ENCODE results near the gene OTUB1.
"Not testable (repeated sequence)": the region's sequence is repeated elsewhere in the genome, so short reads cannot be mapped to it uniquely, and the experiment has no call there.

The OTUB1 gene

GRCh38 chr11:63966444-63966843 lies 19.8 kb upstream of the OTUB1 start:
- Histone ChIP-seq H3K4me2 (ENCODE audit: low read length) (no peak overlapping the region), H2AFZ (no peak overlapping the region), H3K4me3 (ENCODE audit: low read depth, low read length) (no peak overlapping the region)

GRCh38 chr11:63969461-63969860 lies 16.8 kb upstream of the OTUB1 start:
- Histone ChIP-seq H2AFZ (no peak overlapping the region), H3K9me3 (ENCODE audit: control insufficient read depth, low read length) (no peaks in the 10 kb centered on the region), H3K4me1 (no peaks in the 10 kb centered on the region), H3K36me3 (ENCODE audit: control insufficient read depth, insufficient read depth, low read length) (no peaks in the 10 kb centered on the region), H3K27ac (no peak overlapping the region), H3K4me2 (ENCODE audit: low read length) (no peak overlapping the region), H3K4me3 (ENCODE audit: low read depth, low read length) (no peak overlapping the region), H3K27me3 (ENCODE audit: control insufficient read depth, insufficient read depth, low read length) (no peaks in the 10 kb centered on the region), H3K9ac (no peak overlapping the region), H3K79me2 (no peaks in the 10 kb centered on the region)
- TF ChIP-seq CTCF (IDR thresholded peaks at IDR 0.05): no peak

More at GRCh38 chr11:63966444-63966843, 19.8 kb upstream of the OTUB1 start:
- no peak overlapping the region for H3K27ac ChIP-seq
- no peaks in the 10 kb centered on the region for H3K9me3 ChIP-seq (ENCODE audit: control insufficient read depth, low read length)
- H3K9ac ChIP-seq: no peak overlapping the region
- no peaks in the 10 kb centered on the region for H3K27me3 ChIP-seq (ENCODE audit: control insufficient read depth, insufficient read depth, low read length)
- no peak for TF ChIP-seq CTCF (IDR thresholded peaks at IDR 0.05)
- no peaks in the 10 kb centered on the region for H3K79me2 ChIP-seq
- no peaks in the 10 kb centered on the region for H3K36me3 ChIP-seq (ENCODE audit: control insufficient read depth, insufficient read depth, low read length)
- H3K4me1 ChIP-seq: no peaks in the 10 kb centered on the region

GRCh38 chr11:63970902-63971301 lies 15.3 kb upstream of the OTUB1 start:
- TF ChIP-seq CTCF (IDR thresholded peaks at IDR 0.05): no peak
- Histone ChIP-seq H3K27me3 (ENCODE audit: control insufficient read depth, insufficient read depth, low read length) (no peaks in the 10 kb centered on the region), H3K4me2 (ENCODE audit: low read length) (no peak overlapping the region), H3K4me1 (no peaks in the 10 kb centered on the region), H3K79me2 (peaks cover 8% of the 10 kb centered on the region), H3K4me3 (ENCODE audit: low read depth, low read length) (no peak overlapping the region), H3K36me3 (ENCODE audit: control insufficient read depth, insufficient read depth, low read length) (no peaks in the 10 kb centered on the region), H3K9me3 (ENCODE audit: control insufficient read depth, low read length) (no peaks in the 10 kb centered on the region), H2AFZ (no peak overlapping the region), H3K27ac (no peak overlapping the region), H3K9ac (no peak overlapping the region)

- H3K27ac ChIP-seq; H2AFZ ChIP-seq; H3K4me3 ChIP-seq (ENCODE audit: low read depth, low read length); H3K4me2 ChIP-seq (ENCODE audit: low read length); H3K36me3 ChIP-seq (ENCODE audit: control insufficient read depth, insufficient read depth, low read length); H3K27me3 ChIP-seq (ENCODE audit: control insufficient read depth, insufficient read depth, low read length); H3K9ac ChIP-seq; H3K9me3 ChIP-seq (ENCODE audit: control insufficient read depth, low read length); H3K4me1 ChIP-seq: not testable (repeated sequence)
- peaks cover 12% of the 10 kb centered on the region for H3K79me2 ChIP-seq
These were observed 12.4 kb upstream of the OTUB1 start for GRCh38 chr11:63973912-63974258.

GRCh38 chr11:63974259-63975143 lies 11.7 kb upstream of the OTUB1 start, which contains the start of gene COX8A:
Gene COX8A, plus strand, starts transcription at chr11:63974620. Its CDS starts 61 bp downstream, at chr11:63974681.
- H3K4me1 ChIP-seq: no peaks in the 10 kb centered on the region
- no peaks in the 10 kb centered on the region for H3K9me3 ChIP-seq (ENCODE audit: control insufficient read depth, low read length)
- H3K9ac ChIP-seq: peak within 1 kb of the TSS; percentile 67
- TF ChIP-seq CTCF (IDR thresholded peaks at IDR 0.05): no peak
- peak within 1 kb of the TSS; percentile 51 for H3K4me2 ChIP-seq (ENCODE audit: low read length)
- H3K27ac ChIP-seq: peak within 1 kb of the TSS; percentile 99
- no peaks in the 10 kb centered on the region for H3K27me3 ChIP-seq (ENCODE audit: control insufficient read depth, insufficient read depth, low read length)
- H3K79me2 ChIP-seq: peaks cover 12% of the 10 kb centered on the region
- peak within 1 kb of the TSS; percentile 89 for H3K4me3 ChIP-seq (ENCODE audit: low read depth, low read length)
- no peaks in the 10 kb centered on the region for H3K36me3 ChIP-seq (ENCODE audit: control insufficient read depth, insufficient read depth, low read length)
- H2AFZ ChIP-seq: peak within 1 kb of the TSS; percentile 88
